DOHH2 (cell line): Measurements from ENCODE around the gene MED27.

ENCODE experiments used
- H3F3A ChIP-seq: fragments of 200-600 bp; sonication (generic), shearing (Covaris generic); 2 replicates; pipeline ENCODE4 v1.6.0; 2016; ENCODE audit warnings: antibody characterized with exemption, mild to moderate bottlenecking; ENCODE audit not compliant: control insufficient read depth, insufficient read depth
- H3K27ac ChIP-seq: fragments of 200-600 bp; sonication (generic); 2 replicates; pipeline ENCODE4 v1.5.1; 2014; ENCODE audit warnings: low read depth, mild to moderate bottlenecking, low read length, moderate library complexity
- H3K27me3 ChIP-seq: fragments of 200-600 bp; sonication (generic); 2 replicates; pipeline ENCODE4 v1.6.1; 2014; ENCODE audit warnings: mild to moderate bottlenecking, low read length, mixed read lengths; ENCODE audit not compliant: control insufficient read depth
- H3K36me3 ChIP-seq: fragments of 200-600 bp; sonication (generic); 2 replicates; pipeline ENCODE4 v1.6.1; 2014; ENCODE audit warnings: mild to moderate bottlenecking, low read length, moderate library complexity, mixed read lengths; ENCODE audit not compliant: control insufficient read depth
- H3K4me1 ChIP-seq: fragments of 200-600 bp; sonication (generic); 2 replicates; pipeline ENCODE4 v1.6.1; 2014; ENCODE audit warnings: mild to moderate bottlenecking, low read length, mixed read lengths; ENCODE audit not compliant: control insufficient read depth
- H3K4me2 ChIP-seq: fragments of 200-600 bp; sonication (generic); 2 replicates; pipeline ENCODE4 v1.6.0; 2014; ENCODE audit warnings: mild to moderate bottlenecking, low read length, moderate library complexity
- H3K4me3 ChIP-seq: fragments of 200-600 bp; sonication (generic); 2 replicates; pipeline ENCODE4 v1.5.1; 2014; ENCODE audit warnings: mild to moderate bottlenecking, low read length, mixed read lengths
- H3K79me2 ChIP-seq: fragments of 200-600 bp; sonication (generic); 2 replicates; pipeline ENCODE4 v1.6.1; 2014; ENCODE audit warnings: mild to moderate bottlenecking, low read length, mixed read lengths; ENCODE audit not compliant: control insufficient read depth
- H3K9me2 ChIP-seq: fragments of 200-600 bp; sonication (generic); replicated peaks from 2 replicates; pipeline ENCODE4 v1.6.1; 2014; ENCODE audit warnings: mild to moderate bottlenecking, low read length, mixed read lengths; ENCODE audit not compliant: control insufficient read depth
- H3K9me3 ChIP-seq: fragments of 200-600 bp; sonication (generic); 2 replicates; pipeline ENCODE4 v1.6.1; 2014; ENCODE audit warnings: antibody characterized with exemption, low read length, mixed read lengths; ENCODE audit not compliant: control insufficient read depth, insufficient read depth
- H4K20me1 ChIP-seq: fragments of 200-600 bp; sonication (generic); 2 replicates; pipeline ENCODE4 v1.6.0; 2014; ENCODE audit warnings: low read depth, mild to moderate bottlenecking, antibody characterized with exemption, low read length, moderate library complexity; ENCODE audit not compliant: control insufficient read depth, insufficient read depth
- CTCF ChIP-seq: fragments of 200-600 bp; sonication (generic); IDR thresholded peaks from one replicate; pipeline ENCODE4 v1.5.1; 2014; ENCODE audit warnings: antibody characterized with exemption, mild to moderate bottlenecking, low read depth, low read length; ENCODE audit not compliant: poor library complexity, severe bottlenecking
- EZH2phosphoT487 ChIP-seq: fragments of 200-600 bp; sonication (generic); IDR thresholded peaks from 2 replicates; pipeline ENCODE4 v1.6.1; 2017; ENCODE audit warnings: borderline replicate concordance, mild to moderate bottlenecking, antibody characterized with exemption, low read length, moderate library complexity, mixed read lengths

MED27 gene

DNA sequence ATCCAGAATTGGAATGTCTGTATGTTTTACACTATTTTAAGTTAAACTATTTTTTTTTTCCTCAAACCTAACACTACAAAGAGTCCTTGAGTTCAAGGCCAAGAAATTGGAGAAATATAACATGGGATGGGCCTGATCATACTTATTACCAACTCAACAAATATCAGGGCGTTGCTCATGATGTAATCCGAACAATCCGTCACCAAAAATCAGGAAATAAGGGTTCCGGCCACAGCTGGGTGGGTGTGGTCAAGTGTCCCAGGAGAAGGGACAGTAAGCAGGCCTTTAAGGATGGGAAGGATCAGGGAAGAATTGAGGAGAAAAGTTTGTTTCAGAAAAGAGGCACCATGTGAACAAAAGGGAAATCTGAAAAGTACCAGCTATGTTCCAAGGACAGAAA, 29.8 kb downstream of the MED27 start:
- H3K4me3 ChIP-seq: no peak overlapping the region
- peaks cover 10% of the 10 kb centered on the region for H3K4me1 ChIP-seq
- peaks cover 74% of the 10 kb centered on the region for H3K79me2 ChIP-seq
- TF ChIP-seq CTCF (no peak), EZH2phosphoT487 (no peak)
- no peak overlapping the region for H3K27ac ChIP-seq
- H3K9me2 ChIP-seq: no peaks in the 10 kb centered on the region
- H3K27me3 ChIP-seq: no peaks in the 10 kb centered on the region
- no peaks in the 10 kb centered on the region for H3K36me3 ChIP-seq
- H3F3A ChIP-seq: no peaks in the 10 kb centered on the region
- H3K9me3 ChIP-seq: no peaks in the 10 kb centered on the region
- H4K20me1 ChIP-seq: peaks cover 10% of the 10 kb centered on the region
- H3K4me2 ChIP-seq: no peak overlapping the region

GRCh38 chr9:132049323-132049882, 30.3 kb downstream of the MED27 start:
- TF ChIP-seq EZH2phosphoT487 (no peak), CTCF (no peak)
- Histone ChIP-seq H3K9me3 (no peaks in the 10 kb centered on the region), H3K27ac (no peak overlapping the region), H3K36me3 (no peaks in the 10 kb centered on the region), H3K4me1 (peaks cover 5% of the 10 kb centered on the region), H3F3A (no peaks in the 10 kb centered on the region), H3K27me3 (no peaks in the 10 kb centered on the region), H3K9me2 (no peaks in the 10 kb centered on the region), H3K4me3 (no peak overlapping the region), H4K20me1 (peaks cover 10% of the 10 kb centered on the region), H3K4me2 (no peak overlapping the region), H3K79me2 (peaks cover 72% of the 10 kb centered on the region)

GRCh38 chr9:132048201-132048600, 31.5 kb downstream of the MED27 start:
- peaks cover 10% of the 10 kb centered on the region for H4K20me1 ChIP-seq
- no peaks in the 10 kb centered on the region for H3F3A ChIP-seq
- H3K79me2 ChIP-seq: peaks cover 64% of the 10 kb centered on the region
- no peaks in the 10 kb centered on the region for H3K27me3 ChIP-seq
- no peaks in the 10 kb centered on the region for H3K4me1 ChIP-seq
- no peaks in the 10 kb centered on the region for H3K9me2 ChIP-seq
- no peaks in the 10 kb centered on the region for H3K9me3 ChIP-seq
- H3K36me3 ChIP-seq: no peaks in the 10 kb centered on the region
- H3K4me2 ChIP-seq: no peak overlapping the region
- TF ChIP-seq CTCF: no peak
- TF ChIP-seq EZH2phosphoT487: no peak
- H3K4me3 ChIP-seq: no peak overlapping the region
- H3K27ac ChIP-seq: no peak overlapping the region
